Stimulated activated CD4-positive, alpha-beta T cell treated with anti-CD3 and anti-CD28 coated beads, Interleukin-12 subunit alpha, Interleukin-12 subunit beta, amount 100 ng/mL, for 48 hours (primary cell): ENCODE results near the gene PHLDA2.

Experiments
- DNase-seq, 3 donors: peaks; one replicate each; pipeline ENCODE4 v3.0.0-alpha.2; 2020; ENCODE audit warnings: low read depth in 2 of 3, low spot score in 1 of 3

The PHLDA2 gene

GRCh38 chr11:2883640-2883978 is 45.6 kb downstream of the PHLDA2 start:
- no peak for DNase-seq

GRCh38 chr11:2882396-2883110 is 46.7 kb downstream of the PHLDA2 start:
- DNase-seq: no peak

- DNase-seq: no peak
Measured at GRCh38 chr11:2881981-2882375, 47.2 kb downstream of the PHLDA2 start.

- no peak for DNase-seq
Measured at GRCh38 chr11:2881076-2881980, 47.9 kb downstream of the PHLDA2 start.

- no peak for DNase-seq
Measured at GRCh38 chr11:2880646-2881045, 48.6 kb downstream of the PHLDA2 start.

GRCh38 chr11:2878782-2879181 is 50.4 kb downstream of the PHLDA2 start:
- no peak for DNase-seq
